ENCODE results near the gene RCE1.

The RCE1 gene

GRCh38 chr11:66887526-66887925, 44.3 kb downstream of the RCE1 start:
- DNase-seq (ENCODE audit: low spot score) = no peak
- no peak for TF ChIP-seq CTCF (conservative IDR thresholded peaks at IDR 0.05; ENCODE audit: low read depth)
- H3K27ac ChIP-seq = peak overlapping the region; percentile 31
- ChIA-PET POLR2A (ENCODE audit: low non-redundant PET) (no interaction called here), CTCF (no interaction called here)

GRCh38 chr11:66888282-66888681, 45.0 kb downstream of the RCE1 start:
- TF ChIP-seq CTCF (conservative IDR thresholded peaks at IDR 0.05; ENCODE audit: low read depth) = no peak
- no peak for DNase-seq (ENCODE audit: low spot score)
- CTCF ChIA-PET = no interaction called here
- H3K27ac ChIP-seq = peak overlapping the region; percentile 31
- POLR2A ChIA-PET (ENCODE audit: low non-redundant PET) = no interaction called here

GRCh38 chr11:66889960-66890359, 46.7 kb downstream of the RCE1 start:
- CTCF ChIA-PET = no interaction called here
- no peak for TF ChIP-seq CTCF (conservative IDR thresholded peaks at IDR 0.05; ENCODE audit: low read depth)
- H3K27ac ChIP-seq = no peak overlapping the region
- POLR2A ChIA-PET (ENCODE audit: low non-redundant PET) = no interaction called here
- DNase-seq (ENCODE audit: low spot score) = no peak

GRCh38 chr11:66891851-66892660, 48.8 kb downstream of the RCE1 start:
- CTCF ChIA-PET = interaction anchor here (0.6 kb wide), 1 partner anchor 11 kb away, joined by 3 read pairs; no protein-coding TSS in a partner anchor
- peak overlapping the region; percentile 91 for H3K27ac ChIP-seq
- DNase-seq (ENCODE audit: low spot score) = peak; percentile 95
- POLR2A ChIA-PET (ENCODE audit: low non-redundant PET) = no interaction called here
- TF ChIP-seq CTCF (conservative IDR thresholded peaks at IDR 0.05; ENCODE audit: low read depth) = no peak

GRCh38 chr11:66892911-66893310, 49.7 kb downstream of the RCE1 start:
- ChIA-PET CTCF (interaction anchor here (0.7 kb wide), 1 partner anchor 22 kb away, joined by 3 read pairs; no protein-coding TSS in a partner anchor), POLR2A (ENCODE audit: low non-redundant PET) (no interaction called here)
- no peak for TF ChIP-seq CTCF (conservative IDR thresholded peaks at IDR 0.05; ENCODE audit: low read depth)
- H3K27ac ChIP-seq = peak overlapping the region; percentile 91
- DNase-seq (ENCODE audit: low spot score) = no peak

- ChIA-PET CTCF (no interaction called here), POLR2A (ENCODE audit: low non-redundant PET) (no interaction called here)
- peak overlapping the region; percentile 34; the same call in 1 of the 2 replicates for H3K27ac ChIP-seq
- no peak for TF ChIP-seq CTCF (conservative IDR thresholded peaks at IDR 0.05; ENCODE audit: low read depth)
- DNase-seq (ENCODE audit: low spot score) = no peak
Measured at GRCh38 chr11:66894141-66894540, 50.9 kb downstream of the RCE1 start.
